K562 (cell line): Measurements from ENCODE around the gene MADD. TPM values are rescaled to one million over a fixed set of nuclear protein-coding genes. Genes with fewer than 3 reads are reported as not detected.

Experiments
- ARHGAP35 ChIP-seq: fragments of 450-650 bp; IDR thresholded peaks from 2 replicates; pipeline ENCODE4 v1.6.1; 2018; ENCODE audit not compliant: partially characterized antibody
- BRD4 ChIP-seq: fragments of 200-600 bp; sonication (generic); IDR thresholded peaks from 2 replicates; pipeline ENCODE4 v1.6.1; 2017; ENCODE audit warnings: inconsistent platforms
- C11orf30 ChIP-seq: fragments of 450-650 bp; IDR thresholded peaks from 2 replicates; pipeline ENCODE4 v1.6.1; 2016; ENCODE audit warnings: low read depth, mild to moderate bottlenecking
- CBFA2T2 ChIP-seq: fragments of 450-650 bp; conservative IDR thresholded peaks from 2 replicates; pipeline ENCODE4 v1.6.1; 2017; ENCODE audit warnings: mild to moderate bottlenecking
- CBX1 ChIP-seq: sonication (generic); IDR thresholded peaks from 2 replicates; pipeline ENCODE4 v1.6.1; 2016; ENCODE audit warnings: antibody characterized with exemption, low read depth, mild to moderate bottlenecking
- EHMT2 ChIP-seq: fragments of 450-650 bp; IDR thresholded peaks from 2 replicates; pipeline ENCODE4 v1.6.1; 2018; ENCODE audit warnings: antibody characterized with exemption
- ELK1 ChIP-seq: sonication (generic); formaldehyde crosslinking; IDR thresholded peaks from 2 replicates; pipeline ENCODE4 v1.8.1; 2022; ENCODE audit warnings: missing genetic modification reagents
- JUN ChIP-seq, 2 experiments: sonication (generic) in 1 of 2; formaldehyde crosslinking in 1 of 2; IDR thresholded peaks; 2 replicates each; pipeline versions ENCODE4 v1.6.1 to v1.8.0; 2012 to 2022; ENCODE audit warnings: borderline replicate concordance in 2 of 2, mild to moderate bottlenecking in 2 of 2, improper control_type of control experiment in 1 of 2, low read depth in 1 of 2, low read length in 1 of 2, missing genetic modification reagents in 1 of 2
- KAT2B ChIP-seq: IDR thresholded peaks from one replicate; pipeline ENCODE4 v1.6.1; 2012; ENCODE audit warnings: low read depth, mild to moderate bottlenecking, control low read depth, inconsistent platforms, low read length, moderate library complexity
- LCOR ChIP-seq: sonication (generic); formaldehyde crosslinking; IDR thresholded peaks from 2 replicates; pipeline ENCODE4 v1.8.0; 2022; ENCODE audit warnings: mild to moderate bottlenecking, missing genetic modification reagents
- MCM3 ChIP-seq: fragments of 450-650 bp; IDR thresholded peaks from 2 replicates; pipeline ENCODE4 v1.6.1; 2016
- NELFE ChIP-seq: IDR thresholded peaks from 2 replicates; pipeline ENCODE4 v1.6.1; 2011; ENCODE audit warnings: mild to moderate bottlenecking; ENCODE audit not compliant: insufficient read depth, insufficient read length
- POLR2A ChIP-seq: fragments of 450-650 bp; conservative IDR thresholded peaks from 2 replicates; pipeline ENCODE4 v1.6.1; 2016
- POLR2AphosphoS2 ChIP-seq: IDR thresholded peaks from 2 replicates; pipeline ENCODE4 v1.6.1; 2012; ENCODE audit warnings: low read length, improper control_type of control experiment
- PTBP1 ChIP-seq: fragments of 200-400 bp; formaldehyde crosslinking; IDR thresholded peaks from 2 replicates; pipeline ENCODE4 v1.6.1; 2017; ENCODE audit warnings: low read depth, low read length
- TAF15 ChIP-seq: fragments of 200-400 bp; formaldehyde crosslinking; IDR thresholded peaks from 2 replicates; pipeline ENCODE4 v1.6.1; 2017; ENCODE audit warnings: mild to moderate bottlenecking, low read depth, low read length, moderate library complexity
- TGIF2 ChIP-seq: sonication (generic); formaldehyde crosslinking; IDR thresholded peaks from 2 replicates; pipeline ENCODE4 v1.8.1; 2022; ENCODE audit warnings: mild to moderate bottlenecking, missing genetic modification reagents, moderate library complexity
- TSC22D4 ChIP-seq: fragments of 450-650 bp; IDR thresholded peaks from 2 replicates; pipeline ENCODE4 v1.6.1; 2016; ENCODE audit warnings: missing genetic modification characterization, missing biosample characterization, control low read depth
- ZFX ChIP-seq: sonication (generic); formaldehyde crosslinking; IDR thresholded peaks from 2 replicates; pipeline ENCODE4 v1.8.0; 2022; ENCODE audit warnings: mild to moderate bottlenecking, missing genetic modification reagents, moderate library complexity
- ZNF12 ChIP-seq: sonication (generic); formaldehyde crosslinking; IDR thresholded peaks from 2 replicates; pipeline ENCODE4 v1.4.0; 2020; ENCODE audit warnings: mild to moderate bottlenecking, missing genetic modification reagents
- ZNF175 ChIP-seq: fragments of 200-800 bp; sonication (Bioruptor generic); IDR thresholded peaks from 2 replicates; pipeline ENCODE4 v1.6.1; 2016; ENCODE audit warnings: low read depth, mild to moderate bottlenecking, missing genetic modification characterization, missing compliant biosample characterization
- ZNF316 ChIP-seq: fragments of 450-650 bp; IDR thresholded peaks from 2 replicates; pipeline ENCODE4 v1.6.1; 2016
- ZNF707 ChIP-seq: fragments of 250-450 bp; sonication (Bioruptor Pico); conservative IDR thresholded peaks from 2 replicates; pipeline ENCODE4 v1.8.0; 2022; ENCODE audit warnings: inconsistent platforms, mild to moderate bottlenecking, moderate library complexity
- ZNF77 ChIP-seq: fragments of 250-450 bp; sonication (Bioruptor Pico); IDR thresholded peaks from 2 replicates; pipeline ENCODE4 v1.5.0; 2020
- ZNF830 ChIP-seq: fragments of 250-450 bp; sonication (Bioruptor Pico); IDR thresholded peaks from 2 replicates; pipeline ENCODE4 v1.5.0; 2021; ENCODE audit warnings: mild to moderate bottlenecking
- polyA plus RNA-seq, 8 experiments: library from polyadenylated mRNA; depleted of rRNA in 4 of 8; stranded (reverse) in 5 of 8; unstranded in 3 of 8; fragments of >200 nt; fragmentation: Nextera tagmentation in 2 of 8; fragmentation: Illumina TruSeq in 1 of 8; extraction: Ambion mirVana in 2 of 8; extraction: Trizol in 1 of 8; gene quantifications; 2 replicates each; pipeline versions ENCODE4 v1.2.1 to v1.2.3, GENCODE V29; 2011 to 2014; ENCODE audit warnings: inconsistent platforms in 1 of 8, missing spikeins in 1 of 8
- total RNA-seq, 7 experiments: library from RNA; depleted of rRNA in 6 of 7; stranded (reverse); fragments of >200 nt in 6 of 7; fragmentation: Illumina TruSeq in 2 of 7; extraction: Trizol in 2 of 7; gene quantifications; 2 replicates each; pipeline versions ENCODE4 v1.2.1 to v1.2.3, GENCODE V29; 2011 to 2021; ENCODE audit warnings: low replicate concordance in 1 of 7
- TF ChIP-seq, protein P1 (sequence below): fragments of 450-650 bp; IDR thresholded peaks from 2 replicates; pipeline ENCODE4 v1.6.1; 2014; ENCODE audit warnings: low read depth, mild to moderate bottlenecking, moderate library complexity, borderline replicate concordance
- TF ChIP-seq, protein P2 (sequence below): fragments of 250-450 bp; sonication (Bioruptor Pico); IDR thresholded peaks from 2 replicates; pipeline ENCODE4 v1.5.0; 2021
- TF ChIP-seq, protein P3 (sequence below): conservative IDR thresholded peaks from 2 replicates; pipeline ENCODE4 v1.6.1; 2011; ENCODE audit warnings: low read depth, mild to moderate bottlenecking, low read length; ENCODE audit not compliant: control insufficient read depth

The MADD gene
- total and polyA plus RNA-seq, 9 of the 15 experiments (the other 6 are each of a cell fraction or from before 2014, with no cell fraction given), result 0.68 to 57.6 (median 33.6) TPM

DNA sequence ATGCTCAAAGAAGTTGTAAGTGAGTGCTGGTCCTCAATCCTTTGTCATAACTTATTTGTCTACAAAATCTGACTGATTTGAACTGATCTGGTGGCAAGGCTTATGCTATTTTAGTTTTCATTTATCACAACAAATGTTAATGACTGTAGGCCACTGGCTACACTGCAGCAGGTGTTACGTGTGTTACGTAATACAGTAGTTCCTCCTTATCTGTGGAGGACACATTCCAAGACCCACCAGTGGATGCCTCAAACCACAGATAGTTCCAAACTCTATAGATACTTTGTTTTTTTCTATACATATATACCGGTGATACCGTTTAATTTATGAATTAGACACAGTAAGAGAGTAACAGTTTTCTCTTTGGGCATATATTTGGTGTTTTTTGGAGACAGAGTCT is 7.0 kb downstream of the MADD start (continued):
- TF ChIP-seq ZNF316 (no peak), ELK1 (CRISPR knock-in tag) (no peak), JUN (IDR thresholded peaks at IDR 0.05; ENCODE audit: borderline replicate concordance, low read depth, low read length) (0 out of 2 replicates have a peak, but pooled peaks have one; percentile 14), JUN (CRISPR knock-in tag; IDR thresholded peaks at IDR 0.05; ENCODE audit: borderline replicate concordance) (no peak), TGIF2 (no peak), KAT2B (no peak), BRD4 (no peak), TAF15 (no peak), POLR2AphosphoS2 (no peak), ZNF77 (no peak), PTBP1 (no peak), CBX1 (no peak), C11orf30 (no peak), ARHGAP35 (no peak), NELFE (no peak), MCM3 (no peak), CBFA2T2 (peak; percentile 61; the same call in 1 of the 2 replicates), ZFX (CRISPR knock-in tag) (no peak), TSC22D4 (no peak), ZNF830 (CRISPR knock-in tag) (no peak), ZNF12 (CRISPR knock-in tag) (no peak), ZNF175 (CRISPR knock-in tag) (0 out of 2 replicates have a peak, but pooled peaks have one; percentile 28), ZNF707 (CRISPR knock-in tag) (no peak), POLR2A (no peak), EHMT2 (no peak), LCOR (CRISPR knock-in tag) (no peak)
- TF ChIP-seq, protein P1, sequence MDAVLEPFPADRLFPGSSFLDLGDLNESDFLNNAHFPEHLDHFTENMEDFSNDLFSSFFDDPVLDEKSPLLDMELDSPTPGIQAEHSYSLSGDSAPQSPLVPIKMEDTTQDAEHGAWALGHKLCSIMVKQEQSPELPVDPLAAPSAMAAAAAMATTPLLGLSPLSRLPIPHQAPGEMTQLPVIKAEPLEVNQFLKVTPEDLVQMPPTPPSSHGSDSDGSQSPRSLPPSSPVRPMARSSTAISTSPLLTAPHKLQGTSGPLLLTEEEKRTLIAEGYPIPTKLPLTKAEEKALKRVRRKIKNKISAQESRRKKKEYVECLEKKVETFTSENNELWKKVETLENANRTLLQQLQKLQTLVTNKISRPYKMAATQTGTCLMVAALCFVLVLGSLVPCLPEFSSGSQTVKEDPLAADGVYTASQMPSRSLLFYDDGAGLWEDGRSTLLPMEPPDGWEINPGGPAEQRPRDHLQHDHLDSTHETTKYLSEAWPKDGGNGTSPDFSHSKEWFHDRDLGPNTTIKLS, result no peak
- TF ChIP-seq, protein P2, sequence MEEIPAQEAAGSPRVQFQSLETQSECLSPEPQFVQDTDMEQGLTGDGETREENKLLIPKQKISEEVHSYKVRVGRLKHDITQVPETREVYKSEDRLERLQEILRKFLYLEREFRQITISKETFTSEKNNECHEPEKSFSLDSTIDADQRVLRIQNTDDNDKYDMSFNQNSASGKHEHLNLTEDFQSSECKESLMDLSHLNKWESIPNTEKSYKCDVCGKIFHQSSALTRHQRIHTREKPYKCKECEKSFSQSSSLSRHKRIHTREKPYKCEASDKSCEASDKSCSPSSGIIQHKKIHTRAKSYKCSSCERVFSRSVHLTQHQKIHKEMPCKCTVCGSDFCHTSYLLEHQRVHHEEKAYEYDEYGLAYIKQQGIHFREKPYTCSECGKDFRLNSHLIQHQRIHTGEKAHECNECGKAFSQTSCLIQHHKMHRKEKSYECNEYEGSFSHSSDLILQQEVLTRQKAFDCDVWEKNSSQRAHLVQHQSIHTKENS (CRISPR knock-in tag), result no peak
- TF ChIP-seq, protein P3, sequence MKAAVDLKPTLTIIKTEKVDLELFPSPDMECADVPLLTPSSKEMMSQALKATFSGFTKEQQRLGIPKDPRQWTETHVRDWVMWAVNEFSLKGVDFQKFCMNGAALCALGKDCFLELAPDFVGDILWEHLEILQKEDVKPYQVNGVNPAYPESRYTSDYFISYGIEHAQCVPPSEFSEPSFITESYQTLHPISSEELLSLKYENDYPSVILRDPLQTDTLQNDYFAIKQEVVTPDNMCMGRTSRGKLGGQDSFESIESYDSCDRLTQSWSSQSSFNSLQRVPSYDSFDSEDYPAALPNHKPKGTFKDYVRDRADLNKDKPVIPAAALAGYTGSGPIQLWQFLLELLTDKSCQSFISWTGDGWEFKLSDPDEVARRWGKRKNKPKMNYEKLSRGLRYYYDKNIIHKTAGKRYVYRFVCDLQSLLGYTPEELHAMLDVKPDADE, result no peak
